Gastrocnemius medialis (tissue), 4 donors: ENCODE results near the gene RPUSD1. TPM values are rescaled to one million over a fixed set of nuclear protein-coding genes. Genes with fewer than 3 reads are reported as not detected.

Experiments
- ATAC-seq, 2 donors: fragments of 150-250 bp; one replicate each; pipeline ENCODE4 v1.9.1; 2016
- DNase-seq, 2 donors: peaks; one replicate each; pipeline ENCODE4 v3.0.0-alpha.2; 2019
- H3K27ac ChIP-seq, 4 donors: fragments of 200-600 bp; sonication (generic); 1 replicate in 1 of 4; 2 replicates in 3 of 4; pipeline ENCODE4 v1.5.1; 2016 to 2018; ENCODE audit warnings: mild to moderate bottlenecking in 2 of 4, moderate library complexity in 1 of 4
- H3K27me3 ChIP-seq, 3 donors: fragments of 200-600 bp; sonication (generic) in 2 of 3; 1 replicate in 1 of 3; 2 replicates in 2 of 3; pipeline versions ENCODE4 v1.5.1 to v1.6.0; 2016 to 2019; ENCODE audit warnings: mild to moderate bottlenecking in 1 of 3, moderate library complexity in 1 of 3
- H3K36me3 ChIP-seq, 2 donors: fragments of 200-600 bp; sonication (generic) in 1 of 2; one replicate each; pipeline ENCODE4 v1.5.1; 2017 to 2018
- H3K4me1 ChIP-seq, 2 donors: fragments of 200-600 bp; sonication (generic) in 1 of 2; one replicate each; pipeline ENCODE4 v1.5.1; 2016 to 2017; ENCODE audit warnings: mild to moderate bottlenecking in 2 of 2
- H3K4me3 ChIP-seq, 4 donors: fragments of 200-600 bp; sonication (generic) in 3 of 4; 1 replicate in 1 of 4; 2 replicates in 3 of 4; pipeline ENCODE4 v1.5.1; 2016 to 2019; ENCODE audit warnings: mild to moderate bottlenecking in 2 of 4
- H3K9me3 ChIP-seq, 3 donors: fragments of 200-600 bp; sonication (generic) in 2 of 3; 1 replicate in 1 of 3; 2 replicates in 2 of 3; pipeline ENCODE4 v1.5.1; 2016 to 2019
- CTCF ChIP-seq, 5 experiments: fragments of 450-650 bp in 3 of 5; fragments of 200-600 bp in 2 of 5; sonication (generic) in 2 of 5; IDR thresholded peaks in 4 of 5; conservative IDR thresholded peaks in 1 of 5; 1 replicate in 4 of 5; 2 replicates in 1 of 5; pipeline ENCODE4 v1.5.1; 2016 to 2019; ENCODE audit warnings: antibody characterized with exemption in 5 of 5, mild to moderate bottlenecking in 3 of 5, moderate library complexity in 3 of 5
- POLR2A ChIP-seq, 2 donors: fragments of 450-650 bp; IDR thresholded peaks; one replicate each; pipeline ENCODE4 v1.6.1; 2017; ENCODE audit warnings: antibody characterized with exemption in 2 of 2, mild to moderate bottlenecking in 2 of 2, moderate library complexity in 2 of 2
- in situ Hi-C, 4 donors: fragments of 200-750 bp; cut with MboI; loops; one replicate each; pipeline versions ENCODE4 v1.15.0 to v1.8.0; 2017; ENCODE audit warnings: low sequenced_read_pairs in 4 of 4
- intact Hi-C: fragments of 100-400 bp; cut with DNase I; formaldehyde crosslinking; loops from one replicate; pipeline ENCODE4 v1.15.1; 2023; ENCODE audit warnings: low total_unique reads
- total RNA-seq, 4 donors: library from RNA; depleted of rRNA; stranded (reverse); fragments of >200 nt; gene quantifications; one replicate each; pipeline versions ENCODE4 v1.1.0 to v1.2.3, GENCODE V29; 2016

The RPUSD1 gene
- total RNA-seq, 4 donors from 2014 or later, result 7.8 to 23.8 (median 15.2) TPM

DNA sequence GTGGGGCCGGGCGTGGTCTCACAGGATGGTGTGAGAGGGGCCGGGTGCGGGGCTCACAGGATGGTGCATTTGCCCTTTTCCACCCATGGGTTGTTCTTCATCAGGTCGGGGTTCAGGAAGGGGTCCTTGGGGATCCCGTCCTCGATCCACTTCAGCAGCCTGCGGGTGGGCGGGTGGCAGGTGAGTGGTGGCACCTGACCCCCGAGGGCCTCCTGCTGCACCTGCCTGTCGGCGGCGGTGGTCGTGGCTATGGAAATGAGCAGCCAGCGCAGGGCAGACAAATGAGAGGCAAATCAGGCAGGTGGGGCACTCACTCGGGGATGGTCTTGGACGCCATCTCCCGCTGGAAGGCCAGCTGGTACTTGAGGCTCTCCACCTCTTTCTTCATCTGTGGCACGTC lies 10.5 kb upstream of the RPUSD1 start:
- H3K4me1 ChIP-seq, result no peaks in the 10 kb centered on the region
- intact Hi-C loops (no loop called here), in situ Hi-C loops (no loop called here)
- no peaks in the 10 kb centered on the region for H3K36me3 ChIP-seq
- ATAC-seq, result no peak
- no peaks in the 10 kb centered on the region for H3K9me3 ChIP-seq
- H3K27ac ChIP-seq, result no peak overlapping the region
- no peak overlapping the region for H3K4me3 ChIP-seq
- TF ChIP-seq CTCF (IDR thresholded peaks at IDR 0.05 in 4 of 5, conservative IDR thresholded peaks at IDR 0.05 in 1 of 5), result no peak
- DNase-seq, result no peak
- peaks cover 42 to 66% (median 52%) of the 10 kb centered on the region in 3 donors for H3K27me3 ChIP-seq

DNA sequence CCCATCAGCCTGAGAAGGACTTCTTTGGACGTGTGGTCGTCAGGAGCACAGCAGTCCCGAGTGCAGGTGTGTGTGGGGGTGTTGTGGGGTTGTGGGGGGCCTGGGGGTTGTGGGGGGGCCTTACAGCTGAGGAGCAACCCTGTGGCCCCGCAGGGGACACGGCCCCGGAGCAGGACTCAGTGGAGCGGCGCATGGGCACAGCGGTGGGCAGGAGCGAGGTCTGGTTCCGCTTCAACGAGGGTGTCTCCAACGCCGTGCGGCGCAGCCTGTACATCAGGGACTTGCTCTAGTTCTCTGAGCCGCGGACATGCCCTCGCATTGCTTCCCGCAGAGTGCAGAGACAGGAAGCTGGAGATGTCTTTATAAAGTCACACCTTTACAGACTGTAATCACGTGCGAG lies 9.5 kb upstream of the RPUSD1 start:
- no peak overlapping the region for H3K4me3 ChIP-seq
- no peaks in the 10 kb centered on the region for H3K4me1 ChIP-seq
- no peak for DNase-seq
- H3K27me3 ChIP-seq, result peaks cover 34 to 58% (median 47%) of the 10 kb centered on the region in 3 donors
- H3K27ac ChIP-seq, result no peak overlapping the region
- H3K36me3 ChIP-seq, result no peaks in the 10 kb centered on the region
- TF ChIP-seq CTCF (IDR thresholded peaks at IDR 0.05 in 4 of 5, conservative IDR thresholded peaks at IDR 0.05 in 1 of 5), result no peak
- TF ChIP-seq POLR2A (IDR thresholded peaks at IDR 0.05), result no peak
- no peak for ATAC-seq
- intact Hi-C loops, result no loop called here
- H3K9me3 ChIP-seq, result no peaks in the 10 kb centered on the region
- in situ Hi-C loops, result no loop called here

- ATAC-seq (no peak), DNase-seq (no peak)
- Histone ChIP-seq H3K27ac (no peak overlapping the region), H3K36me3 (no peaks in the 10 kb centered on the region), H3K4me1 (no peaks in the 10 kb centered on the region), H3K9me3 (no peaks in the 10 kb centered on the region), H3K4me3 (no peak overlapping the region), H3K27me3 (peaks cover 27 to 52% (median 41%) of the 10 kb centered on the region in 3 donors)
- no peak for TF ChIP-seq POLR2A (IDR thresholded peaks at IDR 0.05)
- no peak for TF ChIP-seq CTCF (IDR thresholded peaks at IDR 0.05 in 4 of 5, conservative IDR thresholded peaks at IDR 0.05 in 1 of 5)
- intact Hi-C loops (no loop called here), in situ Hi-C loops (no loop called here)
Measured at GRCh38 chr16:797120-797420, 8.9 kb upstream of the RPUSD1 start.

DNA sequence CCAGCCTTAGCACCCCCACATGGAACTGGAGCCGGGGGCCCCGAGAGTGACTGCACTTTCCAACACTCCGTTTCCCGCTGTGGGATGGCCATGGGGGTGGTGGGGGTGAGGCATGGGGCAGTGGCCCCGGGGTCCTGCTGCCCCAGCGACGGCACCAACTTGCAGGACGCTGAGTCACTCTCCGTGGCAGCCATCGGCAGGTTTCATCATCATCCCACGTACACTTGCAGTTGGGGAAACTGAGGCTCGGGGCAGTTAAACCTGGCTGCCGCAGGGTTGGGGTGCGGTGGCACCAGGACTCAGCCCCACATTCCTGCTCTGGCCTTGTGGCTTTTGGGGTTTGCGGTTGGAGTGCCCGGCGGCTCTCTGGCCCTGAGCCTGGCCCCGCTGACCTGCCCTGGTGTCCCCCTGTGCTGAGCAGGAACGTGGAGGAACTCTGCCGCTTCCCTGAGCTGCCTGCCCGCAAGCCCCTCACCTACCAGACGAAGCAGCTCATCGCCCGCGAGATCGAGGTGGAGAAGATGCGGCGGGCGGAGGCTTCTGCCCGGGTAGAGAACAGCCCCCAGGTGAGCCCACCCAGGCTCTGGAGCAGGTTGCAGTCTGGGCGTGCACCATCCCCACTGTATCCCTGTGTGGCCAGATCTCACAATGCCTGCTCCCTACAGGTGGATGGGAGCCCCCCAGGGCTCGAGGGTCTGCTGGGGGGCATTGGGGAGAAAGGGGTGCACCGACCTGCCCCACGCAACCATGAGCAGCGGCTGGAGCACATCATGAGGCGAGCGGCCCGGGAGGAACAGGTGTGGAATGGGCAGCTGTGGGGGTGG lies 8.3 kb upstream of the RPUSD1 start:
- TF ChIP-seq CTCF (IDR thresholded peaks at IDR 0.05 in 4 of 5, conservative IDR thresholded peaks at IDR 0.05 in 1 of 5) (no peak), POLR2A (IDR thresholded peaks at IDR 0.05) (no peak)
- no peak overlapping the region for H3K27ac ChIP-seq
- H3K9me3 ChIP-seq, result no peaks in the 10 kb centered on the region
- ATAC-seq, result no peak
- H3K36me3 ChIP-seq, result no peaks in the 10 kb centered on the region
- intact Hi-C loops (no loop called here), in situ Hi-C loops (no loop called here)
- H3K4me1 ChIP-seq, result no peaks in the 10 kb centered on the region
- H3K27me3 ChIP-seq, result peaks cover 24 to 46% (median 36%) of the 10 kb centered on the region in 3 donors
- no peak for DNase-seq
- no peak overlapping the region for H3K4me3 ChIP-seq
